ENCODE data around the gene KCNIP4.

The KCNIP4 gene

GRCh38 chr4:21901831-21902230 lies 46.7 kb downstream of the KCNIP4 start:
- DNase-seq (ENCODE audit: low read depth in 1 of 2, low spot score in 1 of 2), result no peak

GRCh38 chr4:21901281-21901680 lies 47.3 kb downstream of the KCNIP4 start:
- DNase-seq (ENCODE audit: low read depth in 1 of 2, low spot score in 1 of 2), result no peak

GRCh38 chr4:21900211-21900610 lies 48.4 kb downstream of the KCNIP4 start:
- DNase-seq (ENCODE audit: low read depth in 1 of 2, low spot score in 1 of 2), result no peak

GRCh38 chr4:21898101-21898500 lies 50.5 kb downstream of the KCNIP4 start:
- no peak for DNase-seq (ENCODE audit: low read depth in 1 of 2, low spot score in 1 of 2)

GRCh38 chr4:21896767-21897166 lies 51.8 kb downstream of the KCNIP4 start:
- DNase-seq (ENCODE audit: low read depth in 1 of 2, low spot score in 1 of 2), result no peak

- DNase-seq (ENCODE audit: low read depth in 1 of 2, low spot score in 1 of 2), result no peak
Observed at GRCh38 chr4:21893136-21893535, 55.4 kb downstream of the KCNIP4 start.

GRCh38 chr4:21890231-21890630 lies 58.3 kb downstream of the KCNIP4 start:
- DNase-seq (ENCODE audit: low read depth in 1 of 2, low spot score in 1 of 2), result no peak

- DNase-seq (ENCODE audit: low read depth in 1 of 2, low spot score in 1 of 2), result no peak
Observed at GRCh38 chr4:21888195-21888976, 60.2 kb downstream of the KCNIP4 start.

- DNase-seq (ENCODE audit: low read depth in 1 of 2, low spot score in 1 of 2), result no peak
Observed at GRCh38 chr4:21887481-21887880, 61.1 kb downstream of the KCNIP4 start.

- DNase-seq (ENCODE audit: low read depth in 1 of 2, low spot score in 1 of 2), result no peak
Observed at GRCh38 chr4:21885770-21886169, 62.8 kb downstream of the KCNIP4 start.

- DNase-seq (ENCODE audit: low read depth in 1 of 2, low spot score in 1 of 2), result no peak
Observed at GRCh38 chr4:21885241-21885640, 63.3 kb downstream of the KCNIP4 start.

GRCh38 chr4:21884615-21885014 lies 64.0 kb downstream of the KCNIP4 start:
- DNase-seq (ENCODE audit: low read depth in 1 of 2, low spot score in 1 of 2), result no peak

GRCh38 chr4:21882051-21882839 lies 66.3 kb downstream of the KCNIP4 start:
- DNase-seq (ENCODE audit: low read depth in 1 of 2, low spot score in 1 of 2), result no peak

- no peak for DNase-seq (ENCODE audit: low read depth in 1 of 2, low spot score in 1 of 2)
Observed at GRCh38 chr4:21879187-21879586, 69.4 kb downstream of the KCNIP4 start.

GRCh38 chr4:21876711-21877110 lies 71.9 kb downstream of the KCNIP4 start:
- no peak for DNase-seq (ENCODE audit: low read depth in 1 of 2, low spot score in 1 of 2)

GRCh38 chr4:21873145-21873544 lies 75.4 kb downstream of the KCNIP4 start:
- no peak for DNase-seq (ENCODE audit: low read depth in 1 of 2, low spot score in 1 of 2)

- no peak for DNase-seq (ENCODE audit: low read depth in 1 of 2, low spot score in 1 of 2)
Observed at GRCh38 chr4:21872101-21872500, 76.5 kb downstream of the KCNIP4 start.

- DNase-seq (ENCODE audit: low read depth in 1 of 2, low spot score in 1 of 2), result no peak
Observed at GRCh38 chr4:21869978-21870745, 78.4 kb downstream of the KCNIP4 start.

GRCh38 chr4:21864686-21865085 lies 83.9 kb downstream of the KCNIP4 start:
- no peak for DNase-seq (ENCODE audit: low read depth in 1 of 2, low spot score in 1 of 2)

- no peak for DNase-seq (ENCODE audit: low read depth in 1 of 2, low spot score in 1 of 2)
Observed at GRCh38 chr4:21862917-21863316, 85.7 kb downstream of the KCNIP4 start.

- DNase-seq (ENCODE audit: low read depth in 1 of 2, low spot score in 1 of 2), result no peak
Observed at GRCh38 chr4:21858971-21859370, 89.6 kb downstream of the KCNIP4 start.

GRCh38 chr4:21856754-21857153 lies 91.8 kb downstream of the KCNIP4 start:
- no peak for DNase-seq (ENCODE audit: low read depth in 1 of 2, low spot score in 1 of 2)
